DMS153 treated with DMSO at 0.1 percent for 48 hours (cell line): Measurements from ENCODE around the gene JPH4.
"Not testable (repeated sequence)": the region's sequence is repeated elsewhere in the genome, so short reads cannot be mapped to it uniquely, and the experiment has no call there.

Experiments
- DNase-seq: peaks from one replicate; lab custom pipeline; 2025; ENCODE audit not compliant: unreplicated experiment; lab: John Stamatoyannopoulos, UW

The JPH4 gene

GRCh38 chr14:23578560-23579310 is at the start of gene JPH4:
Gene JPH4, minus strand, starts transcription at chr14:23578790. Its CDS starts 1,337 bp downstream, at chr14:23577453.
- peak; percentile 43 for DNase-seq

DNA sequence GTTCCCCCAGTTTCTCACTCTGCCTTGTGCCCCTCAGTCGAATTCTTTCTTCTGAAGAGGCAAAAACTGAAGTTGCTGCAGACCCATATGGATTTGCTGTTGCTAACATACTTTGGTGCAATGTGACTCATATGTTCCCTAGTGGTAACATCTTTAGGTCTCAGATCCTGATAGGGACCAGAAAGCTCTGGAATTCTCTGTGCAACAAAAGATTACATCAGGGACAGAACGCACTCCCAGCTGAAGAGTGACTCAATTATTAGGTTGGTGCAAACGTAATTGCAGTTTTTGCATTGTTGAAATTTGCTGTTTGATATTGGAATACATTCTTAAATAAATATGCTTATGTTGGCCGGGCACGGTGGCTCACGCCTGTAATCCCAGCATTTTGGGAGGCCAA is 49.4 kb upstream of the JPH4 start:
- DNase-seq: no peak

GRCh38 chr14:23626946-23627345 is 48.4 kb upstream of the JPH4 start:
- DNase-seq: no peak

DNA sequence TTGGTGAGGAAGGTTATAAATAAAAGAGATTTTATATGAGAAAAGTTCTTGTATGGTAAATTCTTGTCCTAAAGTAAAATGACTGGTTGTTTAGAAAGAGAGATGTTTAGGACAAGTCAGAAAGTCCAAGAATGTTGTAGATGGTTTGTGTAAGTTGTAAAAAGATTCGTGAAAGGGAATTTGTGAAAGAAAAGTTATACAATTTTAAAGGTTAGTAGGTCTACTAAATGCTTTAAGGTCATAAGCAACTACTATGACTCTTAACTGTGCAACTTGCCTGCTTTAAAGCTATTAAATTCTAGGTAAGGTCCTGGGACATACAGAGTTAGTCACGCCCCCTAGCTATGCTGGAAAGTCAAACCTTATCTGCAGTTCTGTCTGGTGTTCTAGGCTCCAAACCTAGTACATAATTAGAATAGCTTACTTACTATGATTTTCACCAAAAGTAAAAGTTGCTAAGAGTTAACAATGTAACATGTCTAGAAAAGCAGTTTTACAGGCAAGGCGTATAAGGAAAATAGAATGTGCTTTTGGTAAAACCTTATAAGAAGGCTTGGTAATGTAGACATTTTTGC is 46.3 kb upstream of the JPH4 start:
- no peak for DNase-seq

DNA sequence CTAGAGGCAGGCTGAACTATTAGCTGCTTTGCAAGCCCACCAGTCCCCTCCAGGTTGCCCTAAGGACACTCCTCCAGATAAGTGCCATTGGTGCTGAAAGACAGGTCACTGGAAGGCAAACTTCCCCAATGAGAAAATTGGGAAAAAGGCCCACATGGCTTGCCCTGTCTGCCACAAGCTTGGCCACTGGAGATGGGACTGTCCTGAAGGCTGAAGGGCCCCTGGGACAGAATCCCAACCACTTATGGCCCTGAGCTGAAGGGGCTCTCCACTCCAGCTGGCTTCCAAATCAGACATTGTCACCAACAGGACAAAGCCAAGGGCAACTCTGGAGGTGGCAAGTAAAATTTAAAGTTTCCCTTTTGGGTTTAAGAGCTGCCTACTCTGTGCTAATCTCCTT is 45.4 kb upstream of the JPH4 start:
- DNase-seq: no peak

- no peak for DNase-seq
Measured at GRCh38 chr14:23622990-23623389, 44.4 kb upstream of the JPH4 start.

DNA sequence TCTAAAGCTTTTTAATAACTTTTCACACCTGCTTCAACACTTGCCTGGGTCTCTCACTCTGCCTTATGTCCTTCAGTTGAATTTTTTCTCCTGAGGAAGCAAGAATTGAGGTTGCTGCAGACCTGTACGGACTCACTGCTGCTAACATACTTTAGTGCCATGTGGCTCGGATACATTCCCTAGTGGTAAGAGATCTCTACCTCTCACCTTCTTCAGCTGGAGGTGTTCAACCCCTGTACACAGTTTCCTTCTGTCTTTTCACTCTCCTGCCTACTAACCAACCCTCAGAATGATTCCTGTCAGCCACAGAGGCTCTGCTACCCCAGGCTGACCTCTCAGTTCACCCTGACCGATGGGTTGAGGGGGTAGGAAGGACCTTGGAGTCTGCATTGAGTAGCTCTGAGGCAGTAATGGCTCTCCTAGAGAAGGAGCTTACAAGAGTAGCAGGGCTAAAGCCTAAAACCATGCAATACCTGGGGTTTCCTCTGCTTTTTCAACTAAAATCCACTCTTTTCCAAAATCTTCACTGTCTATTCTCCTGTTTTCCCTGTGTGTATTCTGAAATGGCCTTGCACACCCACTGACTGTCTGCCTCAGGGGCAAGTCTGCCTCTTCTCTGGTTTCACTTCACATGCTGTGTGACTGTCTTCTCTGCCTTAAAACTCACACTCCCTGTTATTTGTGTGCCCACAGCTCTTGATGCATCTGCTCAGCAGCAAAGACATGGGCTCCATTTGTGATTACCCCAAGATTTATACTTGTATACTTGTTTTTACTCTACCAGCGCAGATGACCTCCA is 43.5 kb upstream of the JPH4 start:
- DNase-seq: no peak

GRCh38 chr14:23621204-23621931 is 42.8 kb upstream of the JPH4 start:
- no peak for DNase-seq

- DNase-seq: no peak
Measured at GRCh38 chr14:23620177-23620702, 41.6 kb upstream of the JPH4 start.

GRCh38 chr14:23618415-23618988 is 39.9 kb upstream of the JPH4 start:
- no peak for DNase-seq

DNA sequence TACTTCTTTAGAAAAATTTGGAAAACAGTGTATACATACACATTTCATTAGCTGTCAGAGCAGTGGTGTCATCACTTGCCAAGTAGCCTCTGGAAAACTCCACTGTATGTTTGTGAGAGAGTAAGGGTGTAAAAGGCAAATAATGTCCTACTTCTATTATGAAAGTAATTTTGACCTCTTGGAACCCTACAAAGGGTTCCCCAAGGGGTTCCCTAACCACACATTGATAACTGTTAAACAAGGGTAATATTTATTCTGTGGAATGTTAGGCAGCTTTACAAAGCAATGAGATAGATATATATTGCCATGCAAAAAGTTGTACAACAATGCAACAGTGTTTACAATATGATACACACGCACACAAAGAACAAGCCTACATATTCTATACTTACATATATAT is 38.9 kb upstream of the JPH4 start:
- DNase-seq: no peak

DNA sequence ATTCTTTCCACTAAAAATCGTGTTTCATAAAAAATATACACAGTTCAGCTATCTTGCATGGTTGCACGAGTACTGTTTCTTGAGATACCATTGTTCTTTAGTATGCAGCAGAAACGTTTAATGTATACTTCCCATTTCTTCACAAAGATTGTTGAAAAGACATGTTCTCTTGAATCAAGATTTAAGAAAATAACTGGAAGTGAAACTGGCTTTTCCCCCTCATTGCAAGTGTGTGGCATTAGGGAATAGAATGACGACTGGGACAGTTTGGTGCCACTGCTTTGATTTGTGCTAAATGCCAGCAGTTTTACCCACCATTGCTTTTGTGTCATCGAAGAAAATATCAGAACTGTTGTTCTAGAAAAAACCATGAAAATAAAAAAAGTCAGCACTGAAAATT is 37.3 kb upstream of the JPH4 start:
- no peak for DNase-seq

- no peak for DNase-seq
Measured at GRCh38 chr14:23614395-23614828, 35.8 kb upstream of the JPH4 start.

GRCh38 chr14:23613242-23614070 is 34.9 kb upstream of the JPH4 start:
- DNase-seq: no peak

DNA sequence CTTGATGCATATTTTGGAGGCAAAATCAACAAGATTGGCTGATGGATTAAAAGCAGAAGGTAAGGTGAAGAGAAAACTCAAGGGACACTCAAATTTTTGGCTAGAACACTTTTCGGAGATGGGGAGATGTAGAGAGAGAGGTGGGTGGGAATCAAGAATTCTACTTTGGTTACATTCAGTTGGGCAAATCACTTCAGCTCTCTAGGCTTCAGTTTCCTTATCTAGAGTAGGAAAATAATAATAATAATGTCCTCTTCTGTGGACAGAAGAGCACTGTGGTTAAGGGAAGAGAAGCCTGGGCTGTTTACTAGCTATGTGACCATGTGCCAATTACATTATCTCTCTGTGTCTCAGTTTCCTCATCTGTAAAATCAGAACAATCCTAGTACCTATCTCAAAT is 34.2 kb upstream of the JPH4 start:
- DNase-seq: no peak

GRCh38 chr14:23612354-23612732 is 33.8 kb upstream of the JPH4 start:
- no peak for DNase-seq

GRCh38 chr14:23610815-23611289 is 32.3 kb upstream of the JPH4 start:
- DNase-seq: no peak

DNA sequence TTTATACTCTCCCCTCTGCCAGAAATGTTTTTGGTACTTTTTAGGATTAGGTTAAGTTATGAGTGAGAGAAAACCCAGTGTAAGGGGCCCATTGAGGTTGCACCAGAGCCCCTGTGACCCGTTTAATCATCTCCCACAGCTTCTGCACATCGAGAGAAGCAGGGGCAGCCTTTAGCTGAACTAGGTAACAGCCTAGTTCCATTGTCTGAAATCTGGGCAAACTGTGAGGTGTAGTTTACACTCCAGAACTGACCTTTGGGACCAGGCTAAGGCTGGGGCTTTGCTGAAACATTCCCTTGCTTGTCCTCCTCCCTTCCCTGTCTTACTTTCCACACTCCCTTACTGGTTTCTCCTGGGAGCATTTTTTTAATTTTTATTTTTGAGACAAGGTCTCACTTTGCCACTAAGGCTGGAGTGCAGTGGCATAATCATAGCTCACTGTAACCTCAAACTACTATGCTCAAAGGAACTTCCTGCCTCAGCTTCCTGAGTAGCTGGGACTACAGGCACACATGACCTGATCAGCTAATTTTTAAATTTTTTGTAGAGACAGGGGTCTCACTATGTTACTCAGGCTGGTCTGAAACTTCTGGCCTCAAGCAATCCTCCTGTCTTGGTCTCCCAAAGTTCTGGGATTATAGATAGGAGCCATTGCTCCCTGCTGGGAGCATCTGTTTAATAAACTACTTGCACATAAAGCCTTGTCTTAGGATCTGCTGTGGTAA is 31.7 kb upstream of the JPH4 start:
- DNase-seq: no peak

DNA sequence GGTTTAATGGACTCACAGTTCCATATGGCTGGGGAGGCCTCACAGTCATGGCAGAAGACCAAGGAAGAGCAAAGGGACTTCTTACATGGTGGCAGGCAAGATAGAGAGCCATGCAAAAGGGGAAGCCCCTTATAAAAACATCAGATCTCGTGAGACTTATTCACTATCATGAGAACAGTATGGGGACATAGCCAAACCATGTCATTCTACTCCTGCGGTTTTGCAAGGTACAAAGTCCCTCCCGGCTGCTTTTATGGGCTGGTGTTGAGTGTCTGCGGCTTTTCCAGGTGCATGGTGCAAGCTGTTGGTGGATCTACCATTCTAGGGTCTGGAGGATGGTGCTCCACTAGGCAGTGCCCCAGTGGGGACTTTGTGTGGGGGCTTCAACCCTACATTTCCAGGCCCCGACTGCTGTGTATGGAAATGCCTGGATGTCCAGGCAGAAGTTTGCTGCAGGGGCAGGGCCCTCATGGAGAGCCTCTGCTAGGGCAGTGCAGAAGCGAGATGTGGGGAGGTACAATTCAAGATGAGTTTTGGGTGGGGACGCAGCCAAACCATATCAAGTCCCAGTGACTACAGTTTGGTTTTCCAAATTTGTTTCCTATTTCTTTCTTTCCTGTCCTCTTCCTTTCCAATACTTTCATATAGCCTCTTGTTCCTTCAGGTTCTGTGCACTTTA is 31.0 kb upstream of the JPH4 start:
- DNase-seq: not testable (repeated sequence)
